Measurements from ENCODE around the gene ANKRD10. TPM values are rescaled to one million over a fixed set of nuclear protein-coding genes. Genes with fewer than 3 reads are reported as not detected.

The ANKRD10 gene
- total and polyA plus RNA-seq, 10 of the 15 experiments (the other 5 are each of a cell fraction or from before 2014, with no cell fraction given) = 47.1 to 199 (median 97.2) TPM

DNA sequence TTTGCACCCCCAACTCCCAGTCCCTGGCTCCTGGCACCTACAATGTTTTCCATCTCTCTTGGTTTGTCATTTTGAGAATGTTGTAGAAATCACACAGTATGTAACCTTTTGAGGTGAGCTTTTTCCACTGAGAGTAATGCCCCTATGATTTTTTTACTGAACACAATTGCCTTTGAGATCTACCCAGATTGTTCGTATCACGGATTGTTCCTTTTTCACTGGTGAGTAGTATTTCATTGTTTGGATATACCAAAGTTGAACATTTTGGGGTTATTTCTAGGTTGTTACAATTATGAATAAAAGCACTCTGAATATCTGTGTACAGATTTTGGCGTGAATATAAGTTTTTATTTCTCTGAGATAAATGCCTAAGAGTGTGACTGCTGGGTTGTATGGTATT is 17.7 kb upstream of the ANKRD10 start:
- DNase-seq (ENCODE audit: low read depth, low spot score) = no peak
- Histone ChIP-seq H4K20me1 (ENCODE audit: control insufficient read depth, insufficient read depth) (no peaks in the 10 kb centered on the region), H3K79me2 (ENCODE audit: control insufficient read depth, insufficient read depth, low read length) (no peaks in the 10 kb centered on the region), H3K9me3 (replicated peaks; ENCODE audit: control insufficient read depth, insufficient read depth, low read length) (peaks cover 12% of the 10 kb centered on the region; the same call in 2 of the 3 replicates), H3K4me2 (ENCODE audit: control insufficient read depth, insufficient read depth) (no peak overlapping the region), H3K36me3 (ENCODE audit: control insufficient read depth in 2 of 2, insufficient read depth in 2 of 2, low read length in 1 of 2) (no peaks in the 10 kb centered on the region), H3K27me3 (replicated peaks in 1 of 2; ENCODE audit: control insufficient read depth in 2 of 2, insufficient read depth in 2 of 2, low read length in 1 of 2) (no peaks in the 10 kb centered on the region), H3K9ac (ENCODE audit: control insufficient read depth, insufficient read depth, low read length) (no peak overlapping the region), H3K4me1 (ENCODE audit: control insufficient read depth, insufficient read depth, low read length) (no peaks in the 10 kb centered on the region; the same call in 1 of the 2 replicates), H3K27ac (ENCODE audit: control insufficient read depth, insufficient read depth) (no peak overlapping the region), H2AFZ (ENCODE audit: control insufficient read depth, low read depth, low read length) (no peak overlapping the region), H3K4me3 (no peak overlapping the region)
- 57% methylated on average over 3 of the region's 3 CpGs for WGBS (ENCODE audit: insufficient coverage, insufficient replicate concordance, low lambda C conversion rate, missing lambda C conversion rate)
- no peak for ATAC-seq
- FAIRE-seq = no peak
- ChIA-PET RAD21 (ENCODE audit: unreplicated experiment) (interaction anchor here (1.7 kb wide), 1 partner anchor 17 kb away, joined by 4 read pairs; the partner anchor contains the start of gene ANKRD10), POLR2A (no interaction called here), CTCF (interaction anchor here (1.3 kb wide), 1 partner anchor 17 kb away, joined by 3 read pairs; no protein-coding TSS in a partner anchor), SMC1A (ENCODE audit: uncharacterized antibody, unreplicated experiment) (no interaction called here)
- no TSS peak for BruUV-seq (replicated peaks)
- intact Hi-C loops (cut with micrococcal nuclease; ENCODE audit: unreplicated experiment) (no loop called here), in situ Hi-C loops (cut with MboI) (no loop called here)
- TF ChIP-seq, protein P1, sequence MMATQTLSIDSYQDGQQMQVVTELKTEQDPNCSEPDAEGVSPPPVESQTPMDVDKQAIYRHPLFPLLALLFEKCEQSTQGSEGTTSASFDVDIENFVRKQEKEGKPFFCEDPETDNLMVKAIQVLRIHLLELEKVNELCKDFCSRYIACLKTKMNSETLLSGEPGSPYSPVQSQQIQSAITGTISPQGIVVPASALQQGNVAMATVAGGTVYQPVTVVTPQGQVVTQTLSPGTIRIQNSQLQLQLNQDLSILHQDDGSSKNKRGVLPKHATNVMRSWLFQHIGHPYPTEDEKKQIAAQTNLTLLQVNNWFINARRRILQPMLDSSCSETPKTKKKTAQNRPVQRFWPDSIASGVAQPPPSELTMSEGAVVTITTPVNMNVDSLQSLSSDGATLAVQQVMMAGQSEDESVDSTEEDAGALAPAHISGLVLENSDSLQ (IDR thresholded peaks at IDR 0.05) = no peak
- TF ChIP-seq FOXK2 (IDR thresholded peaks at IDR 0.05) (no peak), NFYB (IDR thresholded peaks at IDR 0.05; ENCODE audit: insufficient read depth, low read depth, low read length) (no peak), GABPA (IDR thresholded peaks at IDR 0.05; ENCODE audit: low read depth) (no peak), MXI1 (IDR thresholded peaks at IDR 0.05; ENCODE audit: low read depth, low read length) (no peak)
